MM.1S (cell line): ENCODE results near the gene VEZT.

Experiments used
- CTCF ChIP-seq: fragments of 300-600 bp; sonication (generic); IDR thresholded peaks from 2 replicates; pipeline ENCODE4 v1.5.1; 2016; ENCODE audit warnings: antibody characterized with exemption, low read length, mixed read lengths
- EZH2 ChIP-seq: fragments of 300-600 bp; sonication (generic); optimal IDR thresholded peaks from 2 replicates; pipeline ENCODE3; 2017; ENCODE audit warnings: low read depth, mild to moderate bottlenecking, antibody characterized with exemption, low read length, mixed read lengths
- EZH2phosphoT487 ChIP-seq: fragments of 300-600 bp; sonication (generic); IDR thresholded peaks from 2 replicates; pipeline ENCODE4 v1.6.1; 2018; ENCODE audit warnings: antibody characterized with exemption, low read length

- no peak for TF ChIP-seq CTCF
- no peak for TF ChIP-seq EZH2
- TF ChIP-seq EZH2phosphoT487: no peak
Observed at GRCh38 chr12:95279856-95280255, 62.2 kb downstream of the VEZT start.
